Endometrium (tissue), 2 donors: ENCODE measurements around the gene CDON.
"Not testable (repeated sequence)": the region's sequence is repeated elsewhere in the genome, so short reads cannot be mapped to it uniquely, and the experiment has no call there.

Experiments
- FAIRE-seq: peaks from 2 replicates; lab custom pipeline; 2012; peaks lifted over from hg19 to GRCh38; lab: Jason Lieb, UNC
- donor health status: control.
- donor health status: control.

The CDON gene

DNA sequence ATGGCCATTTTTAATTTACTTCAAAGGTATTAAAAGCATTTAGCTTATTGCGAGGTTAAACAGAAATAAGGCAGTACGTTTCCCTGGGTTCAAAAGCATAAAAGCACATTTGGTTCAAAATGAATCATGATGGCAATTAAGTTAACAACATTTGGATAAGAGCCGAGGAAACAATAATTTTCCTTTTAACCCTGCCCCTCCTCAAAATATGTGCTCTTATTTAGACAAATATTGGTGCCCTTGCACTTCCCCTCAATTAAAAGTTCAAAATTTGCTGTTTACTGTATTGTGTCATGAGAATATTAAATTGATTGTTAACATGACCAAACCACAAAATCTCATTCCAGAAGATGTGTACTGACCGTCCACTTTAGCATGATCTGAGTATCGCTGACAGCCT is 68.2 kb downstream of the CDON start:
- FAIRE-seq: peak; percentile 95

- no peak for FAIRE-seq
Observed at GRCh38 chr11:125992893-125993292, 69.8 kb downstream of the CDON start.

GRCh38 chr11:125990244-125990643 is 72.4 kb downstream of the CDON start:
- no peak for FAIRE-seq

- FAIRE-seq: no peak
Observed at GRCh38 chr11:125987066-125987641, 75.5 kb downstream of the CDON start.

DNA sequence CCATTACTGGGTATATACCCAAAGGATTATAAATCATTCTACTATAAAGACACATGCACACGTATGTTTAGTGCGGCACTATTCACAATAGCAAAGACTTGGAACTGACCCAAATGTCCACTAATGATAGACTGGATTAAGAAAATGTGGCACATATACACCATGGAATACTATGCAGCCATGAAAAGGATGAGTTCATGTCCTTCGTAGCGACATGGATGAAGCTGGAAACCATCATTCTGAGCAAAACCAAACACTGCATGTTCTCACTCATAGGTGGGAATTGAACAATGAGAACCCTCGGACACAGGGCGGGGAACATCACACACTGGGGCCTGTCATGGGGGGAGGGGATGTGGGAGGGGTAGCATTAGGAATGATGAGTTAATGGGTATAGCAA is 76.7 kb downstream of the CDON start:
- not testable (repeated sequence) for FAIRE-seq

DNA sequence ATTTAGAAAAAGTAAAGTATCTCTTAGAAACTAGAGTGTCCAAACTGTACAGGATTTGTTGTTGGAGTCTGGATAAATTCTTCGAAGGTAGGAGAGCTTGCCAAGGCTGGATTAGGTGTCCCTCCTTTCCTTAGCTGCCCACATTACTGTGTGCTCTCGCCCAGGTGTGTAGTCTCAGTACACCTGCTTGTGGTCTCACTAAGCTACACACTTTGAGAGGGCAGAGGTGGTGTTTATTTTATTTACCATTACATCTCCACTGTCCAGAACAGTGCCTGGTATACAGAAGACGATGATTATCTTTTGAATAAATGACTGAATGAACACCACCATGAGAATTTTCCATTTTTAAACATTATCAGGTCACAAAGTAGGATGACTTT is 80.3 kb downstream of the CDON start:
- FAIRE-seq: no peak

- FAIRE-seq: no peak
Observed at GRCh38 chr11:125980436-125980835, 82.2 kb downstream of the CDON start.

GRCh38 chr11:125979511-125979910 is 83.2 kb downstream of the CDON start:
- FAIRE-seq: no peak

- FAIRE-seq: no peak
Observed at GRCh38 chr11:125978778-125979407, 83.8 kb downstream of the CDON start.

DNA sequence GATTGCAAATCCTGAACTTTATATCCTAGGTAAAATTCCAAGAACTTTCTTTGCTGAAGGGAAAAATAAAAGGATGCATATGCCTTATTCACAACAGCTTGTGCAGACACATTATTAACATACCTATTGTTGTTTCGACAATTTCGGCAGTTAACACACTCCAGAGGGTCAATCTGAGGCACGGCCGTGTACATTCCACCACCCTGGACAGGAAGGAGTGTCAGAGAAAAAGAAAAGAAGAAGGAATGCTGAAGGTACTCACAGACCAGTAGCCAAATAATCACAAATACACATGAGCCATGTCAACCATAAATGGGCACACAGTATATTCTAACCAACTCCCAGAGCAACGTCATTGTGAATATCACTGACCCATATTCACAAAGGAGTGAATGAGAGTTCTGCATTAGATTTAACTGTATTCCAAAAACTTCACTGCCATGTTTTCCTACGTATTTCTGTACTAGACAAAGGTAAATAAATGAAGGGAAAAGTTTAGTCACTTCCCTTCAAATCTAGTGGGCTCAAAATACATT is 84.4 kb downstream of the CDON start:
- FAIRE-seq: no peak

GRCh38 chr11:125977333-125977732 is 85.3 kb downstream of the CDON start:
- FAIRE-seq: no peak

- FAIRE-seq: no peak
Observed at GRCh38 chr11:125976156-125976555, 86.5 kb downstream of the CDON start.

GRCh38 chr11:125975634-125976033 is 87.0 kb downstream of the CDON start:
- FAIRE-seq: no peak

GRCh38 chr11:125974284-125974683 is 88.4 kb downstream of the CDON start:
- no peak for FAIRE-seq

DNA sequence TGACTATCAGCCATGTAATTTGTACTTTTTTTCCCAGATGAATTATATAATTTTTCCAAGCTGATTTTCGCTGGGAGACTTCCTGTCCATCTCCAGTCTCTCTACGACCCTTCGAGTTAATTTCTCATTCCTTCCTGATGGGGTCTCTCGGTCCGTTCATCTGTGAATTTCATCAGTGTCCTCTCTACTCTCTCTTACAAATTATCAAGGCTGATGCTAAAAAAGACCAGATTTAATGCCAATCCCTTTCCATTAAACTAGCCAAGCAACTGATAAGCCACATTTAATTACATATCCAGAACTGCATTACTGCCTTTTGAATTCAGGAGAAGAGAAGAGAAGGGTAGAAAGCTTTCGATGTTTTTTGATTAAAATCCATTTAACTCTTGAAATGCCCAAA is 91.0 kb downstream of the CDON start:
- no peak for FAIRE-seq

DNA sequence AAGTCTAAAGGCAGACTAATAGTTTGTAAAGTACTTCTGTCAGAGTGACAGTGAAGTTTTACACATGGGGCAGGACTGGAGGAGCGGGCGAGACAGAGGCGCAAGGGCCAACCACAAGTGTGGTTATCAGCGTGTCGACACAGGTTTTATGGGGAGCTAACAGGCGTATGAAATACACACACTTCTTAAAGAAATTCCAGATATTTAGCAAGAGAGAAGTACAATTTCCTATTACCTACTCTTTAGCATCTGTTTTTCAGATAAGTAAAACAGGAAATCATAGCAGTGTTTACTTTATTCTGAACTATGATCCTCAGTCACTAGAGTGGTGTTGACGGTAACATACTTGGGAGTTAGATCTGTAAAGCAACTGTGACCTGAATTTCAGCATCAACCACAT is 94.3 kb downstream of the CDON start:
- FAIRE-seq: no peak

- FAIRE-seq: no peak
Observed at GRCh38 chr11:125967515-125967914, 95.2 kb downstream of the CDON start.

DNA sequence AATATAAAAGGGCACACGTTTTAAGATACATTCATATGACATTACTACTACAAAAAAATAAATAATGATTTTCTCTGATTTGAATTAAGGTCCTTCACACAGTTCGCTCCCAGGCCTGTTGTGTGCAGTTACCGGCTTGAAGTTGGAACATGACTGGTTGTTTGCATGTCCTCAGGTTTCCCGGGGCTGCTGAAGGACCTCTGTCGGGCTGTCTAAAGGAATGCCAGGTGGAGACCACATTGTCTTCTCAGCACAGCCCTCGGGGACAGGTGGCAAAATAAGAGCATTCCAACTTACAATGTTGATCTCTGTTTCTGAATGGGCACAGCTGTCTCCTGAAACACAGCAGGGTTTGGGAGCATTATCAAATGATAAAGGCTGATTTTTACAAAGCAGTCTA is 101.9 kb downstream of the CDON start:
- FAIRE-seq: no peak

DNA sequence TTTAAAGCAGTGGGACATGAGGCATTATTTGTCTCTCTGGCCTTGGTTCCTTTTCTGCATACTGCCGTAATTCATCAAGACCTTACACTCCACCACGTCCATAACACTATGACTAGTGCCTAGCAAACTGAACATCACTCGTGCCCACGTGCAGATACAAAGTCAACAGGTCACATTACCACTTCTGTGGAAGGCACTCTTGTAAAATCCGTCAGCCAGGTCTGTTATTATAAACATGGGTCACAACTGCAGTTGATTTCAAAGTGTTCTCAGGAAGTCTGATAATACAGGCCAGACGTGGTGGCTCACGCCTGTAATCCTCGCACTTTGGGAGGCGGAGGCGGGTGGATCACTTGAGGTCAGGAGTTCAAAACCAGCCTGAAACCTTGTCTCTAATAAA is 102.7 kb downstream of the CDON start:
- FAIRE-seq: no peak

DNA sequence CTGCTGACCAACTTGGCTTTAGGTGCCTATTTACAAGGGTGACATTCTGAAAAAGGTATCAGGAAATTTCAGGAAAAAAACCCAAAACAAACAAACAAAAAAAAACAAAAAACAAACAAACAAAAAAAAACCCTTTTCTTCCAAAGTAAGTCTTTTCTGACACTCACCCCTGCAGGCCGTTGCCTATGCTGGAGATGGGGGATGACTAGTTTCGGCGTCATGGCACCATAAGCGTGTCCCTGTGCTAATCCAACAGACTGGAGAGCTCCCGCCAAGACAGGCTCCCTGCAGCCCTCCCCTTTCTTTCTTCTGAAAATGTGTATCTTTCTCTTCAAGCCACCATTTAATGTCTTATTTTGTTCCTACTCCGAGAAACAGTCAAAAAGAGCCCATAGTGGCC is 103.2 kb downstream of the CDON start:
- no peak for FAIRE-seq

DNA sequence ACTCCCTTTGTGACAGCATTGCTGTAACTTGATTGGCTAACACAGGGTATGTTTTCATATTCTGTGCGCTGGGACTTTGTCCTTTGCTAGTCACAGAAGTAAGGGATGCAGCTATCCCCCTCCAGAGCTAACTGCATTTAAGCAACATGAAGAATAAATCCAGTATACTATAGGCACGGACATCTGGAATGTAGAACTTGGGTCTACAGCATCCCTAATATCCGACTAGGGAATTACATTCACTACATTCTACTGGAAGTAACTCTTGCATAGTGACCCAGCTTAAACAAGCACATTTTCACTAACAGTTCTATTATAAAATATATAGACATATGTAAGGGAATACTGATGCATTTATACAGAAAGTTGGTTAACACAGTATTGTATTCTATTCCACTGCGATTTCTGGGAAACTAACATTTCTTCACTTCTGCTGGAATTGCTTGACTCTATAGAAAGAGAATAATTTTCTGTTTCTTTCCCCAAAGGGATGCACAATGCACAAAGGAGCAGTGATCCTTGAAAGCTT is 103.7 kb downstream of the CDON start:
- no peak for FAIRE-seq

GRCh38 chr11:125957618-125958332 is 104.9 kb downstream of the CDON start:
- no peak for FAIRE-seq
